Activated effector memory CD4-positive, alpha-beta T cell treated with anti-CD3 and anti-CD28 coated beads, Interleukin-2, amount 50 U/mL, for 16 hours (primary cell): ENCODE results near the gene UBFD1.
"Not testable (repeated sequence)": the region's sequence is repeated elsewhere in the genome, so short reads cannot be mapped to it uniquely, and the experiment has no call there.

ENCODE experiments used
- DNase-seq: peaks from one replicate; pipeline ENCODE4 v3.0.0-alpha.2; 2020

UBFD1 gene

GRCh38 chr16:23556881-23557778 is at the start of gene UBFD1, which contains the start of gene EARS2:
Gene UBFD1, plus strand, starts transcription at chr16:23557727. Its CDS starts 16 bp downstream, at chr16:23557743.
Gene EARS2, minus strand, starts transcription at chr16:23557350. Its CDS starts 7 bp downstream, at chr16:23557343.
- peak; percentile 99 for DNase-seq

GRCh38 chr16:23508589-23509440 is 48.7 kb upstream of the UBFD1 start:
- no peak for DNase-seq

GRCh38 chr16:23509441-23509754 is 48.1 kb upstream of the UBFD1 start:
- no peak for DNase-seq

- peak; percentile 67 for DNase-seq
Observed at GRCh38 chr16:23509782-23510163, 47.8 kb upstream of the UBFD1 start.

GRCh38 chr16:23510164-23510914 is 47.2 kb upstream of the UBFD1 start, which contains the start of gene GGA2:
Gene GGA2, minus strand, starts transcription at chr16:23510494. Its CDS starts 83 bp downstream, at chr16:23510411.
- peak; percentile 93 for DNase-seq

GRCh38 chr16:23510915-23511270 is 46.6 kb upstream of the UBFD1 start:
- not testable (repeated sequence) for DNase-seq

GRCh38 chr16:23511731-23512130 is 45.8 kb upstream of the UBFD1 start:
- DNase-seq, result no peak

- no peak for DNase-seq
Observed at GRCh38 chr16:23512168-23512695, 45.3 kb upstream of the UBFD1 start.

GRCh38 chr16:23514381-23515152 is 43.0 kb upstream of the UBFD1 start:
- DNase-seq, result peak; percentile 69

- no peak for DNase-seq
Observed at GRCh38 chr16:23515881-23516280, 41.6 kb upstream of the UBFD1 start.

- DNase-seq, result no peak
Observed at GRCh38 chr16:23516366-23517137, 41.0 kb upstream of the UBFD1 start.

- no peak for DNase-seq
Observed at GRCh38 chr16:23518435-23518891, 39.1 kb upstream of the UBFD1 start.

GRCh38 chr16:23519282-23519681 is 38.2 kb upstream of the UBFD1 start:
- DNase-seq, result no peak

GRCh38 chr16:23520500-23520899 is 37.0 kb upstream of the UBFD1 start:
- DNase-seq, result no peak

- no peak for DNase-seq
Observed at GRCh38 chr16:23521037-23521743, 36.3 kb upstream of the UBFD1 start.

- no peak for DNase-seq
Observed at GRCh38 chr16:23521965-23522364, 35.6 kb upstream of the UBFD1 start.

- DNase-seq, result no peak
Observed at GRCh38 chr16:23523321-23523720, 34.2 kb upstream of the UBFD1 start.

GRCh38 chr16:23523876-23524385 is 33.6 kb upstream of the UBFD1 start:
- DNase-seq, result no peak

GRCh38 chr16:23524886-23525285 is 32.6 kb upstream of the UBFD1 start:
- no peak for DNase-seq
